Left kidney (tissue), 2 donors: ENCODE results near the gene FAM131B. TPM values are rescaled to one million over a fixed set of nuclear protein-coding genes. Genes with fewer than 3 reads are reported as not detected.

ENCODE experiments used
- DNase-seq: peaks from one replicate; pipeline ENCODE4 v3.0.0-alpha.2; 2013
- polyA plus RNA-seq: library from polyadenylated mRNA; unstranded; fragments of 120-200 nt; gene quantifications from one replicate; pipeline ENCODE4 v1.2.1, GENCODE V29; 2013; ENCODE audit not compliant: insufficient read length

FAM131B gene
- polyA plus RNA-seq, 1 donor = 2.1 TPM

GRCh38 chr7:143322760-143323633 lies 39.5 kb downstream of the FAM131B start:
- peak; percentile 34 for DNase-seq

- DNase-seq = no peak
Observed at GRCh38 chr7:143321734-143322133, 40.8 kb downstream of the FAM131B start.

- no peak for DNase-seq
Observed at GRCh38 chr7:143321242-143321641, 41.3 kb downstream of the FAM131B start.

- DNase-seq = no peak
Observed at GRCh38 chr7:143320620-143321019, 41.9 kb downstream of the FAM131B start.

GRCh38 chr7:143318661-143319060 lies 43.9 kb downstream of the FAM131B start:
- DNase-seq = peak; percentile 5

- no peak for DNase-seq
Observed at GRCh38 chr7:143316492-143316891, 46.0 kb downstream of the FAM131B start.

GRCh38 chr7:143315776-143316175 lies 46.7 kb downstream of the FAM131B start, which contains the start of gene CLCN1:
Gene CLCN1 (plus strand): TSS chr7:143316111. CDS start chr7:143316213, 102 bp downstream.
- no peak for DNase-seq

GRCh38 chr7:143314127-143314526 lies 48.4 kb downstream of the FAM131B start:
- no peak for DNase-seq

GRCh38 chr7:143308632-143309031 lies 53.9 kb downstream of the FAM131B start:
- no peak for DNase-seq

GRCh38 chr7:143305423-143306070 lies 57.0 kb downstream of the FAM131B start:
- DNase-seq = no peak

GRCh38 chr7:143304938-143305337 lies 57.6 kb downstream of the FAM131B start:
- DNase-seq = no peak

GRCh38 chr7:143303733-143304132 lies 58.8 kb downstream of the FAM131B start:
- DNase-seq = no peak

Other genes starting within 250 kb of the FAM131B start
- not detected for gene PIP, start 230.6 kb downstream of the FAM131B start, polyA plus RNA-seq
- gene TAS2R39, start 179.3 kb downstream of the FAM131B start, polyA plus RNA-seq = not detected
- not detected for gene TAS2R40, start 140.7 kb downstream of the FAM131B start, polyA plus RNA-seq
- gene GSTK1, start 99.3 kb downstream of the FAM131B start, polyA plus RNA-seq = 199 TPM
- 55.7 TPM for gene TMEM139, start 77.8 kb downstream of the FAM131B start, polyA plus RNA-seq
- 69.9 TPM for gene CASP2, start 74.4 kb downstream of the FAM131B start, polyA plus RNA-seq
- 0.35 TPM for gene CLCN1, start 46.6 kb downstream of the FAM131B start, polyA plus RNA-seq
- gene ZYX, start 18.6 kb upstream of the FAM131B start, polyA plus RNA-seq = 63.9 TPM
- gene EPHA1, start 46.1 kb upstream of the FAM131B start, polyA plus RNA-seq = 20.2 TPM
- not detected for gene TAS2R60, start 80.7 kb upstream of the FAM131B start, polyA plus RNA-seq
- gene TAS2R41, start 115.2 kb upstream of the FAM131B start, polyA plus RNA-seq = not detected
- 0.73 TPM for gene CTAGE15, start 209.1 kb upstream of the FAM131B start, polyA plus RNA-seq